ENCODE results near the gene RABEP1. TPM values are rescaled to one million over a fixed set of nuclear protein-coding genes. Genes with fewer than 3 reads are reported as not detected.

RABEP1 gene
- total and polyA plus RNA-seq, 2 donors from 2014 or later = 21.1 to 47.6 TPM

GRCh38 chr17:5361426-5361825 lies 79.3 kb downstream of the RABEP1 start:
- Histone ChIP-seq H3K27me3 (ENCODE audit: control insufficient read depth, insufficient read depth, low read length) (no peaks in the 10 kb centered on the region), H3K27ac (ENCODE audit: low read depth in 2 of 2, low read length in 2 of 2) (no peak overlapping the region), H3K4me1 (ENCODE audit: control insufficient read depth in 2 of 3, insufficient read depth in 2 of 3, low read depth in 1 of 3, low read length in 3 of 3) (no peaks in the 10 kb centered on the region), H3K9me3 (ENCODE audit: control insufficient read depth in 2 of 3, insufficient read depth in 1 of 3, low read length in 3 of 3) (no peaks in the 10 kb centered on the region), H3K4me3 (ENCODE audit: low read length in 3 of 3) (no peak overlapping the region), H3K9ac (ENCODE audit: low read length in 3 of 3) (no peak overlapping the region), H3K36me3 (ENCODE audit: control insufficient read depth in 2 of 3, insufficient read depth in 3 of 3, low read length in 3 of 3) (peaks cover 4 to 28% (median 27%) of the 10 kb centered on the region in 3 donors)
- intact Hi-C loops (cut with DNase I) = no loop called here
- TF ChIP-seq CTCF (IDR thresholded peaks at IDR 0.05; ENCODE audit: borderline replicate concordance, extremely low read depth, insufficient read depth) = no peak
- no peak for FAIRE-seq
- no peak for DNase-seq

GRCh38 chr17:5362162-5362811 lies 80.2 kb downstream of the RABEP1 start:
- H3K9me3 ChIP-seq (ENCODE audit: control insufficient read depth in 2 of 3, insufficient read depth in 1 of 3, low read length in 3 of 3) = no peaks in the 10 kb centered on the region
- DNase-seq (no peak), FAIRE-seq (no peak)
- H3K27me3 ChIP-seq (ENCODE audit: control insufficient read depth, insufficient read depth, low read length) = no peaks in the 10 kb centered on the region
- no peak overlapping the region for H3K4me3 ChIP-seq (ENCODE audit: low read length in 3 of 3)
- no peak for TF ChIP-seq CTCF (IDR thresholded peaks at IDR 0.05; ENCODE audit: borderline replicate concordance, extremely low read depth, insufficient read depth)
- no peak overlapping the region for H3K9ac ChIP-seq (ENCODE audit: low read length in 3 of 3)
- H3K36me3 ChIP-seq (ENCODE audit: control insufficient read depth in 2 of 3, insufficient read depth in 3 of 3, low read length in 3 of 3) = peaks cover 4 to 28% (median 27%) of the 10 kb centered on the region in 3 donors
- intact Hi-C loops (cut with DNase I) = no loop called here
- H3K27ac ChIP-seq (ENCODE audit: low read depth in 2 of 2, low read length in 2 of 2) = no peak overlapping the region
- H3K4me1 ChIP-seq (ENCODE audit: control insufficient read depth in 2 of 3, insufficient read depth in 2 of 3, low read depth in 1 of 3, low read length in 3 of 3) = no peaks in the 10 kb centered on the region

GRCh38 chr17:5364156-5364555 lies 82.1 kb downstream of the RABEP1 start:
- Histone ChIP-seq H3K4me1 (ENCODE audit: control insufficient read depth in 2 of 3, insufficient read depth in 2 of 3, low read depth in 1 of 3, low read length in 3 of 3) (no peaks in the 10 kb centered on the region), H3K9ac (ENCODE audit: low read length in 3 of 3) (no peak overlapping the region), H3K27me3 (ENCODE audit: control insufficient read depth, insufficient read depth, low read length) (no peaks in the 10 kb centered on the region), H3K4me3 (ENCODE audit: low read length in 3 of 3) (no peak overlapping the region), H3K9me3 (ENCODE audit: control insufficient read depth in 2 of 3, insufficient read depth in 1 of 3, low read length in 3 of 3) (no peaks in the 10 kb centered on the region), H3K36me3 (ENCODE audit: control insufficient read depth in 2 of 3, insufficient read depth in 3 of 3, low read length in 3 of 3) (peaks cover 4 to 31% (median 22%) of the 10 kb centered on the region in 3 donors), H3K27ac (ENCODE audit: low read depth in 2 of 2, low read length in 2 of 2) (no peak overlapping the region)
- DNase-seq (no peak), FAIRE-seq (no peak)
- no peak for TF ChIP-seq CTCF (IDR thresholded peaks at IDR 0.05; ENCODE audit: borderline replicate concordance, extremely low read depth, insufficient read depth)
- intact Hi-C loops (cut with DNase I) = no loop called here

- H3K27ac ChIP-seq (ENCODE audit: low read depth in 2 of 2, low read length in 2 of 2) = no peak overlapping the region
- FAIRE-seq (no peak), DNase-seq (no peak)
- no peak overlapping the region for H3K4me3 ChIP-seq (ENCODE audit: low read length in 3 of 3)
- no peaks in the 10 kb centered on the region for H3K4me1 ChIP-seq (ENCODE audit: control insufficient read depth in 2 of 3, insufficient read depth in 2 of 3, low read depth in 1 of 3, low read length in 3 of 3)
- H3K27me3 ChIP-seq (ENCODE audit: control insufficient read depth, insufficient read depth, low read length) = no peaks in the 10 kb centered on the region
- no peak overlapping the region for H3K9ac ChIP-seq (ENCODE audit: low read length in 3 of 3)
- no peaks in the 10 kb centered on the region for H3K9me3 ChIP-seq (ENCODE audit: control insufficient read depth in 2 of 3, insufficient read depth in 1 of 3, low read length in 3 of 3)
- H3K36me3 ChIP-seq (ENCODE audit: control insufficient read depth in 2 of 3, insufficient read depth in 3 of 3, low read length in 3 of 3) = peaks cover 4 to 27% (median 22%) of the 10 kb centered on the region in 3 donors
- no peak for TF ChIP-seq CTCF (IDR thresholded peaks at IDR 0.05; ENCODE audit: borderline replicate concordance, extremely low read depth, insufficient read depth)
- intact Hi-C loops (cut with DNase I) = no loop called here
Measured at GRCh38 chr17:5364696-5365095, 82.6 kb downstream of the RABEP1 start.
